Measurements from ENCODE around the gene ZNF580.

DNA sequence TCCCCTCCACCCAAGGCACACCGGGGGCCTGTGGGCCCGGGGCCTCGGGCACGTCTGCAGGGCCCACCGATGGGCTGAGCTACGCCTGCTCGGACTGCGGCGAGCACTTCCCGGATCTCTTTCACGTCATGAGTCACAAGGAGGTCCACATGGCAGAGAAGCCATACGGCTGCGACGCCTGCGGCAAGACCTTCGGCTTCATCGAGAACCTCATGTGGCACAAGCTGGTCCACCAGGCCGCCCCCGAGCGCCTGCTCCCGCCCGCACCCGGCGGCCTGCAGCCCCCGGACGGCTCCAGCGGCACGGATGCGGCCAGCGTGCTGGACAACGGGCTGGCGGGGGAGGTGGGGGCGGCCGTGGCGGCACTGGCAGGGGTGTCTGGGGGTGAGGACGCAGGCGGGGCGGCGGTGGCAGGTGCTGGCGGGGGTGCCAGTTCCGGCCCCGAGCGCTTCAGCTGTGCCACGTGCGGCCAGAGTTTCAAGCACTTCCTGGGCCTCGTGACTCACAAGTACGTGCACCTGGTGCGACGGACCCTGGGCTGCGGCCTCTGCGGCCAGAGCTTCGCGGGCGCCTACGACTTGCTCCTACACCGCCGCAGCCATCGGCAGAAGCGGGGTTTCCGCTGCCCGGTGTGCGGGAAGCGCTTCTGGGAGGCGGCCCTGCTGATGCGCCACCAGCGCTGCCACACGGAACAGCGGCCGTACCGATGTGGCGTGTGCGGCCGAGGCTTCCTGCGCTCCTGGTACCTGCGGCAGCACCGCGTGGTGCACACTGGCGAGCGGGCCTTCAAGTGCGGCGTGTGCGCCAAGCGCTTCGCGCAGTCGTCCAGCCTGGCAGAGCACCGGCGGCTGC lies 25.0 kb upstream of the ZNF580 start:
- no peak for TF ChIP-seq EZH2phosphoT487 (IDR thresholded peaks at IDR 0.05; ENCODE audit: borderline replicate concordance, low read length)
- TF ChIP-seq, protein P1, sequence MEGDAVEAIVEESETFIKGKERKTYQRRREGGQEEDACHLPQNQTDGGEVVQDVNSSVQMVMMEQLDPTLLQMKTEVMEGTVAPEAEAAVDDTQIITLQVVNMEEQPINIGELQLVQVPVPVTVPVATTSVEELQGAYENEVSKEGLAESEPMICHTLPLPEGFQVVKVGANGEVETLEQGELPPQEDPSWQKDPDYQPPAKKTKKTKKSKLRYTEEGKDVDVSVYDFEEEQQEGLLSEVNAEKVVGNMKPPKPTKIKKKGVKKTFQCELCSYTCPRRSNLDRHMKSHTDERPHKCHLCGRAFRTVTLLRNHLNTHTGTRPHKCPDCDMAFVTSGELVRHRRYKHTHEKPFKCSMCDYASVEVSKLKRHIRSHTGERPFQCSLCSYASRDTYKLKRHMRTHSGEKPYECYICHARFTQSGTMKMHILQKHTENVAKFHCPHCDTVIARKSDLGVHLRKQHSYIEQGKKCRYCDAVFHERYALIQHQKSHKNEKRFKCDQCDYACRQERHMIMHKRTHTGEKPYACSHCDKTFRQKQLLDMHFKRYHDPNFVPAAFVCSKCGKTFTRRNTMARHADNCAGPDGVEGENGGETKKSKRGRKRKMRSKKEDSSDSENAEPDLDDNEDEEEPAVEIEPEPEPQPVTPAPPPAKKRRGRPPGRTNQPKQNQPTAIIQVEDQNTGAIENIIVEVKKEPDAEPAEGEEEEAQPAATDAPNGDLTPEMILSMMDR (conservative IDR thresholded peaks at IDR 0.05; ENCODE audit: low read depth, low read length) = no peak
